Medulla oblongata (tissue), 1 donor: ENCODE results near the gene CLK4.

ENCODE experiments used
- DNase-seq: peaks from one replicate; pipeline ENCODE4 v3.0.0-alpha.2; 2015; ENCODE audit errors: extremely low spot score

Gene CLK4

DNA sequence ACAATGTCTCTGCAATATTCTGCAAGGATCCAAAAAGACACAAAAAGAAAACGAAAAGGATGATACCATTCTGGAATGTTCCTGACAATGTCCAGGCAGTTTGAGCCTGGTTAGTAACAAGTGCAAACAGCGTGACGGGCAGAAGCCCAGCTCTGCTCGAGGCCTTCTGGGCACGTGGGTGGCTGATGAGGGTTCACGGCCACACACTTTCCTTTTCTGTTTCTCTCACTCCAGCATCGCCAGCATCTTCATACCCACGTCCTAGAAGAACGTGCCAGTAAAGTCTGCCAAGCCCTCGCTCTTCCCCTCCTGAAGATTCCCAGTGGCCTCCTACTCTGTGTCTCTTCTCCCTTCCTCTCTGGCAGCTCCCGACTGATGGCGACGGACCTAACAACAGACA is 73.3 kb downstream of the CLK4 start:
- DNase-seq = no peak
